HG02884 (cell line): Measurements from ENCODE around the gene ZP3.
"Not testable (repeated sequence)": the region's sequence is repeated elsewhere in the genome, so short reads cannot be mapped to it uniquely, and the experiment has no call there.

Experiments
- ATAC-seq: cut with Tn5 transposase; IDR thresholded peaks from one replicate; pipeline ENCODE4 v1.9.1; 2021; ENCODE audit warnings: mild to moderate bottlenecking, moderate library complexity; ENCODE audit not compliant: unreplicated experiment

The ZP3 gene

DNA sequence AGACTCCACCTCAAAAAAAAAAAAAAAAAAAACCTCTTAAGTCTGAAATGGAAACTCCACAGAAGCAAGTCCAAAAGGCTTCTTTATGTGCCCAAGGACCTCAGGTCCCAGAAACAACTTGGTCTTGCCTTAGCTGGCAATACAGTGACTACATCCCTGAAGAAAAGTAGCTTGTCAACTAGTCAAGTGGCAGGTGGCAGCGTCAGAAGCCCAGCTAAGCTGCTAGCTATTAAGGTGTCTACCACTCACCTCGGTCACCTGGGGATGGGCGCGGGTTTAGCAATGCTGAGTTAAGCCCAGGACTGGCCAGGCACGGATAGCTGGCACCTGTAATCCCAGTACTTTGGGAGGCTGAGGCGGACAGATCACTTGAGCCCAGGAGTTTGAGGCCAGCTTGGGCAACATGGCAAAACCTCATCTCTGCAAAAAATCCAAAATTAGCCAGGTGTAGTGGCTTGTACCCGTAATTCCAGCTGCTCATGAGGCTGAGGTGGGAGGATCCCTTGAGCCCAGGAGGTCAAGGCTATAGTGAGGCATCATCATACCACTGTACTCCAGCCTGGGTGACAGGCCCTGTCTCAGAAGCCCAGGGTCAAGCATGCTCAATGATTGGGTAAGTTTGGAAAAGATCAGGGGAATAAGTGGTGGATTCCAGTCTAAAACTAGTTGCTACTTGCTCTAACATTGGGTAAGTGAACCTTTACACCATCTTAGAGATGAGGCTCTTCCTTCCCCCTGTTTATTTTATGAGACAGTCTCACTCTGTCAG is 14.6 kb downstream of the ZP3 start:
- not testable (repeated sequence) for ATAC-seq

DNA sequence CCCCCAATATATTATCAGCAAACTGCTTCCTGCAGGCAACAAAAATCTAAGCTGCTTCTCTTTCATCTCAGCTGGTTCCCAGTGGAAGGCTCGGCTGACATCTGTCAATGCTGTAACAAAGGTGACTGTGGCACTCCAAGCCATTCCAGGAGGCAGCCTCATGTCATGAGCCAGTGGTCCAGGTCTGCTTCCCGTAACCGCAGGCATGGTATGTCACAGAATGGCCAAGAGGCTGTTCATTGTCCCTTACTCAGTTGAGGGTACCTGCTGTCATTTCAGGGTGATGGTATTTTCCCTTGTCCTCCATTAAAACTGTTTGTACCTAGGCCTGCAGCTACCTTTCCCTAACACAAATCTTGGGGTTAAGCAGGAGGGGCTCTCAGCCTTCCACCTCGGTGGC is 15.7 kb downstream of the ZP3 start:
- ATAC-seq = not testable (repeated sequence)

- not testable (repeated sequence) for ATAC-seq
These were observed 17.0 kb downstream of the ZP3 start for GRCh38 chr7:76441792-76442191.

- not testable (repeated sequence) for ATAC-seq
These were observed 18.1 kb downstream of the ZP3 start for GRCh38 chr7:76442664-76443446.

DNA sequence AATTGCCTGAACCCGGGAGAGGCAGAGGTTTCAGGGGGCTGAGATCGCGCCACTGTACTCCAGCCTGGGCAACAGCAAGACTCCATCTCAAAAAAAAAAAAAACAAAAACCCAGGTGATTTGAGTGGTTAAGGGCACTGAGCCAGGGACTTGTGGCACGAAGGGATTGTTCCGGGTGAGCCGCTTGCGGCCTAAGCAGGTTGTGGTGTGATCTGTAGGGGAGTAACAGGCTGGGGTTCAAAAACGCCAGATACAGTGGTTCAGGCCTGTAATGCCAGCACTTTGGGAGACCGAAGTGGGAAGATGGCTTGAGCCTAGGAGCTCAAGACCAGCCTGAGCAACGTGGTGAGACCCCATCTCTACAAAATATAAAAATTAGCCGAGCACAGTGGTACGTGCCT is 19.1 kb downstream of the ZP3 start:
- not testable (repeated sequence) for ATAC-seq

GRCh38 chr7:76445577-76446008 is 20.8 kb downstream of the ZP3 start:
- peak; percentile 85 for ATAC-seq

DNA sequence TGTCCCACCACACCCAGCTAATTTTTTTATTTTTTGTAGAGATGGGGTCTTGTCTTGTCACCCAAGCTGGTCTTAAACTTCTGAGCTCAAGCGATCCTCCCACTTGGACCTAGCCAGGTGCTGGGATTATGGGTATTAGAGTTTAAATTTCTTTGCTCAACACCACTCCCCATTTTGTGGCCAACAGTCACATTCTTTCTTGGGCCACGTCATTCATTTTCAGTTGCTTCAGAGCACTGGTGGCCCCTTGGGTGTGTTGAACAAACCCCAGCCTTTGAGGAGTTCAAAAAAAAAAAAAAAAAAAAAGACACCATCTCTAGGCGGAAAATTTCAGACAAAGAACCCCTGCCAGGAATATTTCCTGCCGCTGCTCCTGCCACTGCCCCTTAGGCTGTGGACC is 32.3 kb downstream of the ZP3 start:
- not testable (repeated sequence) for ATAC-seq

GRCh38 chr7:76458504-76458903 is 33.8 kb downstream of the ZP3 start:
- not testable (repeated sequence) for ATAC-seq

- ATAC-seq = not testable (repeated sequence)
These were observed 36.0 kb downstream of the ZP3 start for GRCh38 chr7:76460767-76461166.

DNA sequence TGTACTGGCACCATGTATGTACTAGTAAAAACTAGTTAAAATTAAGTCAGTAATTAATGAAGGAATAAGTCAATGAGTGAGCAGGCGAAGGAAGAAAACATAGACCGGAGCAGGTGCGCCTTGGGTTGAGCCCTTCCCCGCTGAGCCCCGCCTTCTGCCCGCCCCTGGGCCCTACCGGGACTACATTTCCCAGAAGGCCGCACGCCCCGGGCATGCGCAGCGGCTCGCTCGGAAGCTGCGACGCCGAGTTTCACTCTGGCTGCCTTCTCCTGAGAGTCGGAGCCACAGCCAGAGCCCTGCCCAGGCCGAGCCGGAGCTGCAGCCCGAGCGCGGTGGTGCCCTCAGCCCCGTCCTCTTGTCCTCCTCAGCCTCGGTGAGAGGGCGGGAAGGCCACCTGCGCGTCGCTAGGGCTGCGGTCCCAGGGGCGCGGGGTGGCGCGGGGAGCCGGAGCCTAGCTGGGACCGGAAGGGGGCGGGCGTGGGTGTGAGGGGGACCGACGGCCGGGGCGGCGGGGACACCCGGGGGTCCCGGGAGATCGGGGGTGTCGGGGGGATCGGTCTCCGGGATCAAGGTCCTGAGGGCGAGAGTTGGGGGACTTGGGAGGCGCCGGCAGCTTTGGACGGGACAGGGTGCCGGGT is 36.8 kb downstream of the ZP3 start, which contains the start of gene DTX2:
Gene DTX2, plus strand, starts transcription at position 246 of the 638 bp plus-strand sequence. CDS start 18,801 bp downstream, outside the sequence.
- peak; percentile 97 for ATAC-seq

GRCh38 chr7:76462271-76462882 is 37.6 kb downstream of the ZP3 start:
- not testable (repeated sequence) for ATAC-seq

DNA sequence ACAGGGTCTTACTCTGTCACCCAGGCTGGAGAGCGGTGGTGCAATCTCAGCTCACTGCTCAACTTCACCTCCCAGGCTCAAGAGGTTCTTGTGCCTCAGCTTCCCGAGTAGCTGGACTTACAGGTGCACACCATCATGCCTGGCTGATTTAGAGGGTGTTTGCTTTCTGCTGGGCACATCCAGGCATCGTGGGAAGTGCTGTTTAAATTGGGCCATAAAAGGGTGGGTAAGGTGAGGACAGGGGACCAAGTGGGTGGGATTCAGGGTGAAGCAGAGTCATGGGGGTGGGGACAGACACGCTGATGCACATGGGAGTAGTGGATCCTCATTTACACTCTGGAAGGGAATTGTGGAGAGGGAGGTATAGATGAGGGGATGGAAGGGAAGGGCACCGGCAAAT is 40.2 kb downstream of the ZP3 start:
- ATAC-seq = not testable (repeated sequence)

DNA sequence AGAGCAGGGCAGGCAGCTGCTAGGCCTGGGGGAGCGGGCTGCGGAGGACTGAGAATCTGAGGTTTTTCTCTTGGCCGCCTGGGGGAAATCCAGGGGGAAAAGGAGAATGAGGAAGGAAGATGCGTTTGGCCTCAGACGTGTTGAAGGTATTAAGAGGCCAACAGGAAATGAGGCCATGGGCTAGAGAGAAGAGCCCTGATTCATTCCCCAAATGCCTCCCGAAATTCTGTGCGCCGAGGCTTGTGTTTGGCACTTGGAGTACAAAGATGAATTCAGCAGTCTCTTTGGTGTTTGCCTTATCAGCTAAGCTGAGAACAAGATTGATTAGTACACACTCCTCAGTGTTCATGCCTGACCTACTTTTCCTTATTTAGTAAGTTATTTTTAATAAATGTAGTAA is 41.2 kb downstream of the ZP3 start:
- not testable (repeated sequence) for ATAC-seq

DNA sequence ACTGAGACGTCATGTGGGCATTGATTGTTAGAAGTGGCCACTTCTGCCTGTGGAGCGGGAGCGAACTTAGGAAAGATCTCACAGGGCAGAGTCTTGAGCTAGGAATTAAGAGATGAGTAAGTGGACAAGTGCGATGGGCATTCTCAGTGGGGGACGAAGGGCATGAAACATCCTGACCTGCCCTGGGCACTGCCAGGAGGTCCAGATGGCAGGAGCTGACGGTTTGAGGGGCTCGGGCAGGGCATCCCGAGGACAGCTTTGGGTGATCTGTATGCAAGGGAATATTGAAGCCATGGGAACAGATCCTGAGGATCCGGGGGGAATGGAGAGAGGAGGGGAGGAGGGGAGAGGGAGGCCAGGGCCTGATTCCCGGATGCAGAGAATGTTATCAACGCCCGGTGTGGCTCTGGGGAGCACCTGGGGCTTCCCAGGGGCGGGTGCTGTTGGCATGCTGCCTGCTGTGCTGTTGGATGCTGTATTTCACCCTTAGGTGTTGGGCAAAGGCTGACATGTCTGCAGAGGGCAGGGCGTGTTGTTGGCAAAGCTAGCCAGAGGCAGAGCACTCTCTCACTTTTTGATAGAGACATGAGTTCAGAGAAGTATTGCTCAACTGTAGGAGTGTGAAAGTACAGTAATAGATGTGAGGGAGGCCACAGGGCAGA is 43.1 kb downstream of the ZP3 start:
- ATAC-seq = not testable (repeated sequence)

GRCh38 chr7:76471556-76472221 is 46.9 kb downstream of the ZP3 start:
- not testable (repeated sequence) for ATAC-seq

- not testable (repeated sequence) for ATAC-seq
These were observed 48.3 kb downstream of the ZP3 start for GRCh38 chr7:76473097-76473496.

- ATAC-seq = not testable (repeated sequence)
These were observed 51.5 kb downstream of the ZP3 start for GRCh38 chr7:76476280-76476679.

- ATAC-seq = not testable (repeated sequence)
These were observed 52.2 kb downstream of the ZP3 start for GRCh38 chr7:76476742-76477474.

DNA sequence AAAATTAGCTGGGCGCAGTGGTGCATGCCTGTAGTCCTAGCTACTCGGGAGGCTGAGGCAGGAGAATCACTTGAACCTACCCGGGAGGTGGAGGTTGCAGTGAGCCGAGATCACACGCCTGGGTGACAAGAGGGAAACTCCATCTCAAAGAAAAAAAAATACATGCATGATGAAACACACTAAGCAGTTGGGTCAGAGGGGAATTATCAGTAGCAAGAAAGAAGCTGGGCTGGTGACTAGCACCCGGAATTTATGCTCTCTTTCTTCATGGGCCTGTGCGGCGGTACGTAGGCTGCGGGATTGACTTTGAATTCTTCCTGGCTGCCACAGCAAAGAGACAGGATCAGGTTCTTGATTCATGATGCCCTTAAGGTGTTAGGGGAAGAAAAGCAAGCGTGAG is 54.9 kb downstream of the ZP3 start:
- not testable (repeated sequence) for ATAC-seq
